CD4-positive, alpha-beta T cell treated with Interleukin-4 for 1 hour (primary cell): ENCODE results near the gene TIAM1.

Experiments used
- DNase-seq, 2 donors: peaks; one replicate each; pipeline ENCODE4 v3.0.0-alpha.2; 2020 to 2022

TIAM1 gene

DNA sequence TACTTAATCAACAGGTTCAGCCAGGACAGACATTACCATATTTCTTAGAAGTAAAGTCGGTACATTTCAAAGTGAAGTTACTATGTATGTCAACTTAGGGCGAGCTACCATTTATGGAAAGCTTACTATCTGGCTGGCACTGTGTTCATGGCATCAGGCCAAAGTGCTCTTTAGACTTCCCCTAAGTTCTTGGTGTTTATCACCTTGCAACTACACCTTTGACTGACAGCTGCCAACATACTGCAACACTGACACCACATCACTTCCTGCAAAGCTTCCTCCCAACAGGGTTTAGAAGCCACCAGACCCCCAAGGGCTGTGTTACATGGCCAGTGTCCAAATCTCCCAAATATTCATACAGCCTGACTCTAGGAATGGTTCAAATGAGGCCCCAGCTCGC, 61.0 kb downstream of the TIAM1 start:
- peak; percentile 40 to 47 for DNase-seq

DNA sequence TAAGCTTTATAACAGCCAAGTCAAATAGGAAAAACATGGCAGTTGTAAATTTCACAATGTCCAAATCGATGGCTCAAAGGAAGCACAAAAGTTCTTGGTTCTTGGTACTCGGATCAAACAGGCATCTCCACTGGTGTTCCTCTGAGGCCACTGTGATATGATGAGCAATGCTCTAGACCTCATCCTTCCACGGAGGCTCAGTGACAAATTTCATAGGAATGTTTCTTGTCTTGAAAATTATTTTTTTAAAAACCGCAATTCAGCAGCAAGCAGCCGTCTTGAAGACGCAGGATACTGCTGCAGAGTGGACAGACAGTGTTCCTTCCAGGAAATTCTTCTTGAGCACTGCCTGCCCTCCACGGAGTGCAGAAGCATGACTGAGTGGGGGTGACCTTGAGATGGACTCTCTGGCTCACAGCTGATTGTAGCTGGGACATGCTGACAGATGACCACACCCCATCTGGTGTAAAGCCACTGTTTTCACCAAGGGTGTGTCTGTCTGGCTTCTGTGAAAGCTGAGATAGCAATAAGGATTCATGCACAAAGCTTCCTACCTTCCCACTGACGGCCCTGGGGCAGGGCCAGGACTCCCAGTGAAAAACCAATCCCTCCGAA, 61.9 kb downstream of the TIAM1 start:
- no peak for DNase-seq

GRCh38 chr21:31281561-31281960, 62.5 kb downstream of the TIAM1 start:
- no peak for DNase-seq

- DNase-seq: no peak
These were observed 64.1 kb downstream of the TIAM1 start for GRCh38 chr21:31279986-31280385.

DNA sequence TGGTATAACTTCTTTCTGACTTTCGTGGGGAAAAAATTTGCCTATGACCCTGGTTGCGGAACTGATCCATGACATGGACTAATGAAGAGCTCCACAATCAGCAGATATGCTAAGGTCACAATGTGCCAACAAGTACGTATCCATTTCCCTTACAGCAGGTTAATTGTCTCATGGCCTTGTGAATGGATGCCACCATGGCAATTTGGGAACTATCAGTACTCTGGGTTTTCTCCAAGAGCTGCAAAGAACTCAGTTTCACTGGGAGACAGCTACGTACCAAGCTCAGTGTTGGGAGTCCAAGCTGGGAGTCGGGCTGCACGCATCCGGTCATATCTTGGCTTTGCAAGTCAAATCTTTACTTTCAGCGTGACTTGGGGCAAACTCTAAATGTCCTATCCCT, 64.8 kb downstream of the TIAM1 start:
- DNase-seq: no peak

DNA sequence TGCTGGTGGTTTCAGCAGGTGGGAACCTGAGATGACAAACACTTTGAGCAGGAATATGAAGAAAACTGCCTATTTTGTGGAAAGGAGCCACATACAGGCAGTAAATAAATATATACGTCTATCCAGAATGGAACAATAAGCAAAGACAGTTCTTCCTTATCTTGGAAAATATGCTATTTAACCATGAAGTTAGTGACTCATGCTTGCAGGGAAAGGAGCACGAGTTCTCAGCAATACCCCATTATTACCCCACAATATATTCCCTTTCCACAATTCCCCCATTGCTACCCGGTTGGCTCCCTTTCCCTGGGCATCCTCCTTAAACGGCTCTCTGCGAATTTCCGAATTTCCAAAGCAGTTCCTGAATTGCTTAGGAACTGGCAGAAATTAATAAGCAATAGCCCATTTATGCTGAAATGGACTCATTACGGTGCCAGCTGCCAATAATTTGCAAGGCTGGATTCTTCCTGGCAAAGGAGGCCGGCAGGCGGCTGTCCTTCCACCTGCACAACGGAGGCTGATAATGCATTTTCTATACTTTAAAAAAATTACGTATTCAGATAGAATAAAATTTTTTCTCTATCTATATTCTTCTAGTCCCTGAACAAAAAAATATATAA, 65.4 kb downstream of the TIAM1 start:
- DNase-seq: no peak

- no peak for DNase-seq
These were observed 67.4 kb downstream of the TIAM1 start for GRCh38 chr21:31276663-31277062.

GRCh38 chr21:31275901-31276300, 68.2 kb downstream of the TIAM1 start:
- DNase-seq: no peak

- no peak for DNase-seq
These were observed 70.8 kb downstream of the TIAM1 start for GRCh38 chr21:31273278-31273677.

DNA sequence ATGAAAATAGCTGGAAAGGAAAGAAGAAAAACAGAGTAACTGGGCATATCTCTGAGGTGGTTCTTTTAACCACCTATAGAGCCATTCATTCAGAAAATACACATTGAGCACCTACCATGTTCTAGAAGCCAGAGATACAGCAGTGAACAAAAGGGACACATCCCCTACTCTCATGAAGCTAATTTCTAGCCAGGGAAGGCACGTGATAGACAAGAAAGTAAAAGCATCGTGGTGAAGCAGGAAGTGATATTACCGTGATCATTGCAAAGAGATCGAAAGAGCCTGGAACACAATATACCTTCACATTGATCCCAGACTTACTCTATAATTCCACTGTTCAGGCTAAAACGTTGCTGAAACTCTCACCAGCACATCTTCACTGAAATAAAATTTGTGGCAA, 76.0 kb downstream of the TIAM1 start:
- DNase-seq: peak in 1 of 2 donors; percentile 8

GRCh38 chr21:31267644-31268043, 76.4 kb downstream of the TIAM1 start:
- no peak for DNase-seq

GRCh38 chr21:31266241-31266640, 77.8 kb downstream of the TIAM1 start:
- DNase-seq: no peak

GRCh38 chr21:31265366-31266013, 78.6 kb downstream of the TIAM1 start:
- DNase-seq: no peak

- DNase-seq: no peak
These were observed 79.5 kb downstream of the TIAM1 start for GRCh38 chr21:31264574-31264973.

- DNase-seq: no peak
These were observed 81.3 kb downstream of the TIAM1 start for GRCh38 chr21:31262728-31263127.

DNA sequence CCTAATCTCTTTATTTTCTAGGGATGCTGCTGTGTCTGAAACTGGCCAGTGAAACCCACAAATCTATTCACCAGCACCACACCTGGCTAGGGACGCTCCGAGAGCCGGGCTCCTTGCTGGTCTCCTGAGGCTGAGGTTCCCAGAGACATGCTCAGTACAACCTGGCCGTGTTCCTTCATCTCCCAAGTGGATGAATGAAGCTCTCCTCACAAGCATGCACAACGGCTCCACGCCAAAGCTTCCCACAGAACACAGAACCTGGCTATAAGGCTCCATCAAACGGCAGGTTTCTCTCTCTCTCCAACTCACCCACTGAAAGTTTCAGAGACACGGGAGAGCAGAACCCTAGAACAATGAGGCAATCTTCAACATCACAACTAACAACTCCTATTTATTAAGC, 82.3 kb downstream of the TIAM1 start:
- DNase-seq: no peak

GRCh38 chr21:31260790-31261189, 83.3 kb downstream of the TIAM1 start:
- no peak for DNase-seq

DNA sequence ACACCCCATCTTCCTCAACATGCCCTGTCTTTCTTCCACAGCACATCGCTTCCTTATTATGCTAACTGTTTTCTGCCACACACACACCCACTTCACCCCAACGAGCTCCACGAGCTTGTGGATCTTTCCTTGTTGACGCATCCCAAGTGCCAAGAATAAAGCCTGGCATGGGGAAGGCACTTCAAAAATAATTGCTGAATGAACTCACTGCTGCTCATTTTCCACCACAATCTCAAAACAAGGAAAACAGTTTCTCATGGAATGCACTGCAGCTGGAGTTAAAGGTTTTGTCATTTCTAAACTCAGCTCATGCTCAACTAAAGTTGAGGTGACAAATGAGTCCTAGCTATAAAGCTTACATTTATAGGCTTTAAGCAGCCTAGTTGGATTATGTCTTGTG, 86.0 kb downstream of the TIAM1 start:
- DNase-seq: no peak

GRCh38 chr21:31257265-31257664, 86.8 kb downstream of the TIAM1 start:
- DNase-seq: no peak

- DNase-seq: no peak
These were observed 88.2 kb downstream of the TIAM1 start for GRCh38 chr21:31255896-31256295.

- no peak for DNase-seq
These were observed 89.0 kb downstream of the TIAM1 start for GRCh38 chr21:31255036-31255435.

- no peak for DNase-seq
These were observed 89.9 kb downstream of the TIAM1 start for GRCh38 chr21:31254131-31254530.

- no peak for DNase-seq
These were observed 90.4 kb downstream of the TIAM1 start for GRCh38 chr21:31253684-31254083.

- DNase-seq: no peak
These were observed 91.5 kb downstream of the TIAM1 start for GRCh38 chr21:31252611-31253010.

DNA sequence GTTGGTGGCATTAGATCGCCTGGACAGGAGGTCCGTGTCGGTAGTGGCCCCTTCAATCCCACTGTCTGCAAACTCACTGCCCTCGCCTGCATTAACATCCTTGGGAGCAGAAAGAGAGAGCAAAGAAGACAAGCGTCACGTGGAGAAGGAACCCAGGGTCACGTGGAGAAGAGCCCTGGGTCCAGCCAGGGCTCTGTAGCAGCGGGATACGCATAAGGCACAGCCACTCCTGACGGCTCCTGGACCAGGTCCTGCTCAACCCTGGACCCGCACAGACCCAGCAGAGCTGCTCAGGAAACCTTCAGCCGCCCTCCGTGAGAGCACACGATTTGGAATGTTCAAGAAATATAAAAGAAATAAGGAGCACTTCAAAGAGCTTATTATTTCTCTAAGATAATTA, 92.0 kb downstream of the TIAM1 start:
- DNase-seq: no peak
